Rectal smooth muscle tissue (tissue), 1 donor: ENCODE results near the gene NLRC3.

Experiments used
- H3K27ac ChIP-seq: one replicate; pipeline ENCODE4 v1.7.0; 2013; ENCODE audit warnings: low read depth, low read length, inconsistent platforms
- H3K27me3 ChIP-seq: one replicate; pipeline ENCODE4 v1.7.0; 2013; ENCODE audit warnings: low read length; ENCODE audit not compliant: control insufficient read depth, insufficient read depth
- H3K36me3 ChIP-seq: one replicate; pipeline ENCODE4 v1.7.0; 2013; ENCODE audit warnings: low read length; ENCODE audit not compliant: control insufficient read depth, insufficient read depth
- H3K4me1 ChIP-seq: one replicate; pipeline ENCODE4 v1.7.0; 2013; ENCODE audit warnings: low read length; ENCODE audit not compliant: control insufficient read depth, insufficient read depth
- H3K4me3 ChIP-seq: one replicate; pipeline ENCODE4 v1.7.0; 2013; ENCODE audit warnings: low read length
- H3K9ac ChIP-seq: one replicate; pipeline ENCODE4 v1.7.0; 2013; ENCODE audit warnings: low read length

NLRC3 gene

DNA sequence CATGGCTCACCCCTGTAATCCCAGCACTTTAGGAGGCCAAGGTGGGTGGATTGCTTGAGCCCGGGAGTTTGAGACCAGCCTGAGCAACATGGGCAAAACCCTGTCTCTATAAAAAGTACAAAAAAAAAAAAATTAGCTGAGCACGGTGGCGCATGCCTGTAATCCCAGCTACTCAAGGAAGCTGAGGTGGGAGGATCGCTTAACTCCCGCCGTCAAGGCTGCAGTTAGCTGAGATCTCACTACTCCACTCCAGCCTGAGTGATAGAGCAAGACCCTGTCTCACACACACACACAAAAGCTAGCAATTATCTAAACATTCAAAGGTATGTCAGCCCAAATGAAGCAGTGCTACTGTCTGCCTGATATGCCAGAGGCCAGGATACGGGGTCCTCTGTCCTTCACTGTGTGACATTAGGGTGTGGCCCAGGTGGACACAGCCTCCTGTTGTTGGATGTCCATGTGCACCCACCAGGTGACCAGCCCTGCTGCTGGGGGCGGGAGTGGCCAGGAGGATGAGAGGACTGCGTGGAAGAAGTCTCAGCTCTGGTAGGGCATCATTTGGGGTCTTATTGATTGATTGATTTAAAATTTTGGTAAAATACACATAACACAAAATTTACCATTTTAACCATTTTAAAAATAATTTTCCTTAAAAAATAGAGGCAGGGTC, 3.9 kb downstream of the NLRC3 start:
- Histone ChIP-seq H3K27me3 (peaks cover 2% of the 10 kb centered on the region), H3K9ac (no peak overlapping the region), H3K4me1 (no peaks in the 10 kb centered on the region), H3K4me3 (no peak overlapping the region), H3K27ac (no peak overlapping the region), H3K36me3 (no peaks in the 10 kb centered on the region)

DNA sequence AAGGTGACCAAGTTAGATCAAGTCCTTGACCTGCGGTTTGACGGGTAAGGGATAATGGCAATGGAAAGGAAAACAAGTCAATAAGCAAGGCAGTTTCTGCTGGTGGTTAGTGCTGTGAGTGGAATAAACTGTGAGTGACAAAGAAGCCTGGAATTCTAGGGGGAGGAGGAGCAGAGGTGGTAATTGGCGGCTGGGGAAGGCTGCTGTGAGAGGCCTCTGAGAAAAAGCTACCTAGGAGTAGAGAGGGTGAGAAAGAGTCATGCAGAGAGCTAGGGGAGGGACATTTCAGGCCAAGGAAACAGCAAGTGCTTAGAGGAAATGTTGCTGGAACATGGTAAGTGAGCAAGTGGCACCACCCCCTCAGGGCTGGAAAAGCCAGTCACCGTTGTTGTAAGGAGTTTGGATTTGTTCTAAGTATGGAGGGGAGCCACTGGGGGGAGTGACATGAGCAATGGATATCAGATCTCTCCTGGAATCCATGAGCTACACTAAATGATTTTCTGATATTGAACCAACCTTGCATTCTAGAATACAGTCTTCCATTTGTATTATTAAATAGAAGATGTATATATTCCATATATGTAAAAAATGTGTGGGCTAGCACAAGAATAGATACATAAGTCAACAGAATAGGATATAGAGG, 6.7 kb downstream of the NLRC3 start:
- Histone ChIP-seq H3K4me3 (no peak overlapping the region), H3K27ac (no peak overlapping the region), H3K27me3 (no peaks in the 10 kb centered on the region), H3K36me3 (no peaks in the 10 kb centered on the region), H3K9ac (no peak overlapping the region), H3K4me1 (no peaks in the 10 kb centered on the region)

DNA sequence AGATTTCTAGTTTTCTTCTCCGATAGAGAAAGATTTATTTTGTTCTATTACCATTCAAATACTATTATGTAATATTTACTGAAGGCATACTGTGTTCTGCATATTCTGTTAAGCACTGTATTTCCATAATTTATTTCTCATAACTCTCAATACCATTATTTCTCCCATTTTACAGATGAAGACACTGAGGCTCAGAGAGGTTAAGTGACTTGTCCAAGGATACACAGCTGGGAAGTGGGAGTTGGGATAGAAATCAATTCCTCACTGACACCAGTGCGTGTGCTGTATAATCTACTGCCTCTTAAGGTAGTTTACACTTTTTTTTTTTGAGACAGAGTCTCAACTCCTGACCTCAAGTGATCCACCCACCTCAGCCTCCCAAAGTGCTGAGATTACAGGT, 7.4 kb downstream of the NLRC3 start:
- Histone ChIP-seq H3K4me1 (no peaks in the 10 kb centered on the region), H3K36me3 (no peaks in the 10 kb centered on the region), H3K27me3 (no peaks in the 10 kb centered on the region), H3K4me3 (no peak overlapping the region), H3K9ac (no peak overlapping the region), H3K27ac (no peak overlapping the region)

DNA sequence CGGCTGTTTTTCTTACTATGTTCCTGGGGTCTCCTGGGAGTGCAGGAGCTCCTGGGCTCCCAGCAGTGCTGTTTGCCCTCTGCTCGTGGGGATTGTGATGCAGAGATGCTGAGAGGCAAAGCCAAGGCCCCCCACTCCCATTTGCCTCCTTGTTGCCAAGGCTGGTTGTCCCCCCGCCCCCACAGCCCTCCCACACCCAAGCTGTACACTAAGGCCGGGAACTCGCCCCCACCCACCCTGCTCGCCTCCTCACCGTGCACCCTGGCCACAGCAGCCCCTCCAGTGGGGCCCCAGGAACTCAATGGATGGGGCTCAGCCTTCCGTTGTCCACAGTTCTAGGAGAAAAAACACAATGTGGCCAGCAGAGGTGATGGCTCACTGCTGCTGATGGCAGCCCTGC, 10.2 kb downstream of the NLRC3 start:
- H3K4me1 ChIP-seq = no peaks in the 10 kb centered on the region
- no peak overlapping the region for H3K9ac ChIP-seq
- H3K36me3 ChIP-seq = no peaks in the 10 kb centered on the region
- no peak overlapping the region for H3K4me3 ChIP-seq
- H3K27ac ChIP-seq = no peak overlapping the region
- H3K27me3 ChIP-seq = no peaks in the 10 kb centered on the region

DNA sequence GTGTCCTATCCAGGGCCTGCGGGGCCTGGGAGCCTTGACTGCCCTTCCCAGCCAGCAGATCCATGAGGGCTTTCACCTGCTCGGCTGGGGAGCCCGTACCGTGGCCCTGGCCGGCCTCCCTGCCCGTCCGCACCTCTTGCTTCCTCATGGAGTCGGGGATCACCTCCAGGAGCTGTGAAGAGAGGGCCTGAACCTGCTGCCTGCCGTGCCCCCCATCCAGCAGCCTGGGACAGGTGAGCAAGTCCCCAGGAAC, 12.4 kb downstream of the NLRC3 start:
- Histone ChIP-seq H3K27ac (no peak overlapping the region), H3K4me1 (no peaks in the 10 kb centered on the region), H3K9ac (no peak overlapping the region), H3K27me3 (no peaks in the 10 kb centered on the region), H3K36me3 (no peaks in the 10 kb centered on the region), H3K4me3 (no peak overlapping the region)

DNA sequence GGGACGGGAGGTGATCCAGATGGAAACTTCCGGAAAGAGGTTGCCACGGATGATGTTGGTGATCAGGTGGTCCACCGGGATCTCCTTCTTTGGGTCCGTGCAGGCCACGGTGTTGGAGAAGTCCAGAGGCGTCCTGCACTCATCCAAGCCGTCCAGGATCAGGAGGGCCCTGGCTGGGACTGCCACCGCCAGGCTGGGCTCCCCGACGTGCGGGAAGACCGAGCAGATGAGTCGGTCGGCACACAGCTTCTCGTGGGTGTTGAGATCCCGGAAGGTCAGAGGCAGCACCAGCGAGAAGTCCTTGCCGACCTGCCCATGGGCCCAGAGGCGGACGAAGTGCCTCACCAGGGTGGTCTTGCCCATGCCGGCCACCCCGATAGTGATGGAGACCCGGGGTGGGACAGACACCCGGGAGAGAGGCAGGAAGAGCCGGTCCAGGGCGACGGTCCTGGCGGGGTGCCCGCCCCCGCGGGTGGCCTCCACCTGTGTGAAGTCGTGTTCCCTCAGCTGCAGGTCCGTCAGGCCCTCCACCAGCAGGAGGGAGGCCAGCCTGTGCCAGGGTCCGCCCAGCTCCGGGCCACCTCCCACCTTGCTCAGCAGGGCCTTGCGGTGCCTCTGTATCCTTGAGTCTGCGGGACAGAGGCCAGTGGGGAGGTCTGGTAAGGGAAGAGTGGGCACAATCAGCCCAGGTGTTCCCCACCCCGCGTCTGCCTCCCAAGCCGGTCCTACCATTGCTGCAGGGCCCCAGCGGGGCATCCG, 12.9 kb downstream of the NLRC3 start:
- Histone ChIP-seq H3K36me3 (no peaks in the 10 kb centered on the region), H3K9ac (no peak overlapping the region), H3K27ac (no peak overlapping the region), H3K4me3 (no peak overlapping the region), H3K4me1 (no peaks in the 10 kb centered on the region), H3K27me3 (no peaks in the 10 kb centered on the region)

DNA sequence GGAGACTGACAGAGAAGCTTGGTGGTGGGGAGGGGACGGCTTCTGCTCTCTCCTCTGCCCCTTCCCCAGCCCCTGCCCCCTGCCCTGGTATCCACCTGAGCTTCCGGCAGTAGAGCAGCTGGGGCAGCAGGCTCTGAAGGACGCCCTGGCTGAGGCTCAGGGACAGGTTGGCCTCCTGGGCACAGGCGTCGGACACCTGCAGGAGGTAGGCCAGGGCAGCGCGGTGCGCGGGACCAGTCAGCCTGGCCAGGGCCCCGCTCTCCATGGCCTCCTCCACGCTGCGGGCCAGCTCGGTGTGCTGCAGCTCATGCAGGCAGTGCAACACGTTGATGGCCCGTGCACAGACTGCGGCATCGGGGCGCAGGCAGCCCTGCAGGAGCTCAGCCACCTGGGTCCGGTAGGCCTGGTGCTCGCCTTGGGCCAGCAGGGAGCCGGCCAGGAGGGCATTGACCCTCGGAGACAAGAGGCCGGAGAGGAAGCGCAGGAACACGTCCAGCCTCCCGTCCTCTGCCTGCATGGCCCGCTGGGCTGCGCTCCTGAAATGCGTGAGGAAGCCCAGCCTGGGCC, 14.2 kb downstream of the NLRC3 start:
- no peak overlapping the region for H3K4me3 ChIP-seq
- no peaks in the 10 kb centered on the region for H3K27me3 ChIP-seq
- H3K27ac ChIP-seq = no peak overlapping the region
- no peaks in the 10 kb centered on the region for H3K4me1 ChIP-seq
- no peak overlapping the region for H3K9ac ChIP-seq
- no peaks in the 10 kb centered on the region for H3K36me3 ChIP-seq

DNA sequence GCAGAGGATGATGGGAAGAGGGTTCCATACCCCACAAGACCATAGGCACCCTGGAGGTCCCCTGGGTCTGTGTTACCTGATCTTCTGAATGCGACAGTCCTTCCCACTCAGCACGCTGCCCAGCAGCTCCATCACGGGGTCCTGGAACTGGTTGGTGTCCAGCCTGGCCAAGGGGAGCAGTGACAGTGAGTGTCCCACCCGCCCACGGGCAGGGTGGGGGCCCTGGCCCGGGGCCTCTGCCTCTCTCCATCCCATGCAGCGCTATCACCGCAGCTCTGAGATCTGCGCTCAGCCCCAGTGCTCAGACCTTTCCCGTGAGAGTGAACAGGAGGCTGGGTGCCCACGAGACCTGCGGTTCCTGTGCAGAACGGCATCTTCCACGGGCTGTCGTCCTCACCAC, 15.6 kb downstream of the NLRC3 start:
- no peak overlapping the region for H3K27ac ChIP-seq
- H3K36me3 ChIP-seq = no peaks in the 10 kb centered on the region
- no peaks in the 10 kb centered on the region for H3K4me1 ChIP-seq
- no peaks in the 10 kb centered on the region for H3K27me3 ChIP-seq
- H3K4me3 ChIP-seq = no peak overlapping the region
- H3K9ac ChIP-seq = no peak overlapping the region

DNA sequence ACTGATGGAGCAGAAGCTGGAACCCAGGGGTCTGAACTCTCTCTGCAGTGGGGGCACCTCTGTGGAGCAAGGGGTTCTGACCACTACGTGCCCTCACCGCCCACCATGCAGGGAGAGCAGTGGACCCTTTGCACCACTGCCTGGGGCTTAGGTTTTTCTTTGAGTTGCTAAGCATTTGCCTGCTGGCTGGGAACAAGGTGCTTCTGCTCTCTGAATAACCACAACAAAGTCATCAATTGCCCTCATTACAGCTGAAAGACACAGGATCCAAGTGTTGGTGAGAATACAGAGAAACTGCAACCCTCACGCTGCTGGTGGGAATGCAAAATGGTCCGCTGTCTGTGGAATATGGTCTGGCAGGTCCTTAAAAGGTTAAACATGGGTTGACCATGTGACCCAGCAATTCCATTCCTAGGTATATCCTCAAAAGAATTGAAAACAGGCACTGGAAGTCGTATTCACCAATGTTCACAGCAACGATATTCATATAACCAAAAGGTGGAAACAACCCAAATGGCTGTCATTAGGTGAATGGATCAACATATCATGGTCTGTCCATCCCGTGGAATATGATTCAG, 22.8 kb downstream of the NLRC3 start:
- H3K4me1 ChIP-seq = no peaks in the 10 kb centered on the region
- no peak overlapping the region for H3K9ac ChIP-seq
- H3K4me3 ChIP-seq = no peak overlapping the region
- no peaks in the 10 kb centered on the region for H3K36me3 ChIP-seq
- no peaks in the 10 kb centered on the region for H3K27me3 ChIP-seq
- no peak overlapping the region for H3K27ac ChIP-seq

DNA sequence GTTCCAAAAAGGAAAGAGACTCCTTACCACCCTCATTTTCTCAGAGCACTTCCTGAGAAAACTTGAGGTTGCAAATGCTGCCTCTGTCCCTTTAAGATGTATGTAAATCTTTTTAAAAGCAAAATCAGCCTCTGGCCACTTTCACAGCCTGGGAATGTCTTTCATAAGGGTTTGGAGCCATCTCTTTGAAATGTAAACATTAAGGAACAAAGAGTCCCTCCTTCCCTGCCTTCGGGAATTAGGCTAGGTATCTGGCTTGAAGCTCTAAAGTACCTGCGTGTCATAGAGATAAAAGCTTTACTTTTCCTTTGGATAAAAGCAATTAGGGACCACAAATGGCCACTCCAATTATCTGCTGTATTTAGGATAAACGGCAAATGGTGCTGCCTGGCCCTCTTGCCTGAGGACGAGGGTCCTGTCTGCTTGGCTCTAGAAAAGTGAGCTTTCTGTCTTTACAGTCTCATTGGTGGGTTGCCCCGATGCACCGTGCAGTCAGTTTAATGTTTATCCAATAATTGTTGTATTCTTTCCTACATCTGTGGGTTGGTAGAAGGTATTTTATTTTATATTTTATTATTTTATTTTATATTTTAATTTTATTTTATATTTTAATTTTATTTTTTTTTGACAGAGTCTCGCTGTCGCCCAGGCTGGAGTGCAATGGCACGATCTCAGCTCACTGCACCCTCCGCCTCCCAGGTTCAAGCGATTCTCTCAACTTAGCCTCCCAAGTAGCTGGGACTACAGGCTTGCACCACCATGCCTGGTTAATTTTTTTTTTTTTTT, 23.9 kb downstream of the NLRC3 start:
- Histone ChIP-seq H3K4me3 (no peak overlapping the region), H3K27me3 (no peaks in the 10 kb centered on the region), H3K36me3 (no peaks in the 10 kb centered on the region), H3K27ac (no peak overlapping the region), H3K9ac (no peak overlapping the region), H3K4me1 (no peaks in the 10 kb centered on the region)

DNA sequence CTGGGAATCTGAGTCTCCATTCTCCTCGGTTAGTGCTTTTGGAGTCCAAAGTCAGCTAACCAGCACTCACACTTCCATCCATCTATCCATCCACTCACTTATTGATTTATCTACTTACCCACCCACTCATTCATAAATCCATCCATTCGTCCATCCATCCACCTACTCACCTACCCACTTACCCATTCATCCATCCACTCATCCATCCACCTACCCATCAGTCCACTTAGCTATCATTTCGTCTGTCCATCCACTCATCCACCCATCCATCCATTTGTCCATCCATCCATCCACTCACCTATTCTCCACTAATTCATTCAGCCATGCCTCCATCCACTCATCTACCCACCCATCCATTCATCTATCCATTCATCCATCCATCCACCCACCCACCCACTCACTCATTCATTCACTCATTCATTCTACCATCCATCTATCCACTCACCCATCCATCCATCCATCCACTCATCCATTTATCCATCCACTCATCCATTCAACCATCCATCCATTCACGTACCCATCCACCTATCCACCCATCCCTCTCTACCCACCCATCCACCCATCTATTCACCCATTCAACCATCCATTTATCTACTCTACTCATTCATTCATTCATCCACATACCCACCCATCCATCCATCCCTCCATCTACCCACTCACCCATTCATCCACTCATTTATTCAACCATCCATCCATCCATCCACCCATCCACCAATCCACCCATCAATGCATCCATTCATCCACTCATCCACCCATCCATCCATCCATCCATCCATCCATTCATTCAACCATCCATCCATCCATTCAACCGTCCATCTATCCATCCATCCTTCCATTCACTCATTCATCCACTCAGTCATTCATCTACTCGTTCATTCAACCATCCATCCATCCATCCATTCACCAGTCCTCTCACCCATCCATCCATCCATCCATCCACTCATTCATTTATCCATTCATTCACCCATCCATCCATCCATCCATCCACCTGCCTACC, 26.1 kb downstream of the NLRC3 start:
- Histone ChIP-seq H3K27ac (no peak overlapping the region), H3K4me3 (no peak overlapping the region), H3K9ac (no peak overlapping the region), H3K27me3 (no peaks in the 10 kb centered on the region), H3K4me1 (no peaks in the 10 kb centered on the region), H3K36me3 (no peaks in the 10 kb centered on the region)
